GM21390 (cell line): ENCODE data around the gene ANKRD50.
A peak's percentile ranks its signal among the peaks of the same experiment; 100 is the strongest.

ENCODE experiments used
- ATAC-seq: cut with Tn5 transposase; IDR thresholded peaks from one replicate; pipeline ENCODE4 v1.9.1; 2021; ENCODE audit not compliant: unreplicated experiment

The ANKRD50 gene

GRCh38 chr4:124637321-124637720 is 75.2 kb downstream of the ANKRD50 start:
- ATAC-seq: no peak

DNA sequence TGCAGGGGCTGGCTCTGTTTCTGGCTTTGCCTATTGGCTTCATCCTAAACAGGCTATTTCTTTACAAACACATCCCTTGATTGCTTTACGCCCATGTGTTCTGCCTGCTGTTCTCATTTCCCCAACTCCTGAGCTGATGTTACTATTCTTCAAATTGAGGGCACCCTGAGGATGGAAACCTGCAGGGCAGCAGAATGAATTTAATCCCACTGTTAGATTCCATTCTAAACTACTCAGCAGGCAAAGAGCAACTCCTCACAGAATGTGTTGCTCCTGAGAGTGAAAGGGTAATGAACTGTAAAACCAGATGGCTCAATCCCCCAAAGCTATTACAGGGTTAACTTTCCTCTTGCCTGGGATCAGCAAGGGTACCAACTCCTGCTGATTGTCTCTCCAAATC is 75.7 kb downstream of the ANKRD50 start:
- no peak for ATAC-seq

DNA sequence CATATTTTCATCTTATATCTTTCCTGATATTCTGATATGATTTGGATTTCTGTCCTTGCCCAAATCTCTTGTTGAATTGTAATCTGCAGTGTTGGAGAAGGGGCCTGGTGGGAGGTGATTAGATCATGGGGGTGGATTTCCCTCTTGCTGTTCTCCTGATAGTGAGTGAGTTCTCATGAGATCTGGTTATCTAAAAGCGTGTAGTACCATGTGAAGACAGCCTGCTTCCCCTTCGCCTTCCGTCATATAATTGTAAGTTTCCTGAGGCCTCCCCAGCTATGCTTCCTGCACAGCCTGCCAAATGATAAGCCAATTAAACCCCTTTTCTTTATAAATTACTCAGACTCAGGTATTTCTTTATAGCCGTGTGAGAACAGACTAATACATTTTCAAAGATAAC is 77.2 kb downstream of the ANKRD50 start:
- ATAC-seq: no peak

DNA sequence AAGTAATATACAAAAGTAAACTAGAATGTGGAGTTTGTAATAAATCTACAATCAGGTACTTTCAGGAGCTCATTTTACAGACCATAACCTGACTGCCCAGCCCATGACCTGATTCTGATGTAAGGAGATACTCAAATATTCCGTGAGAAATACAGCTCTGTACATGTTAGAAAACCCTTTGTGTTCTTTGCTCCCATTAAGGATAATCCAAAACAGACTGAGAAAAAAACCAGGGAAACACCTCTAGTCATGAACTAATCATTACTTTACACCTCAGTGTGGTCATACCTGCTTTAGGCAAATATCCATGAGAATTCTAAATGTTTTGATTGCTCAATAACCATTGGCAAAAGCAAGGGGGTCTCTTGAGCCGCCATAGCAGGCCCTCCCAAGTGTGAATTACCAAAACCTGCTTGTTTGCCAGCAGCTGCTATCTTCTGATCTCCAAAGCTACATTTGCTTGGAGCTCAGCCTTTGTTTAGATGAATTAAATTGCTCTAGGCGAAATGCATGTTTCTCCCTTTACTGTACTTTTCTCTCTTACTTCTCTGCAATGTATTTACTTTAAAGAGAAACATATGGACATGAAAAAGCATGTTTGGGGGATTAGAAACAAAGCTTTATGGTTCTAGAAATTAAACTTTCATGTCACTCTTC is 79.1 kb downstream of the ANKRD50 start:
- ATAC-seq: no peak

DNA sequence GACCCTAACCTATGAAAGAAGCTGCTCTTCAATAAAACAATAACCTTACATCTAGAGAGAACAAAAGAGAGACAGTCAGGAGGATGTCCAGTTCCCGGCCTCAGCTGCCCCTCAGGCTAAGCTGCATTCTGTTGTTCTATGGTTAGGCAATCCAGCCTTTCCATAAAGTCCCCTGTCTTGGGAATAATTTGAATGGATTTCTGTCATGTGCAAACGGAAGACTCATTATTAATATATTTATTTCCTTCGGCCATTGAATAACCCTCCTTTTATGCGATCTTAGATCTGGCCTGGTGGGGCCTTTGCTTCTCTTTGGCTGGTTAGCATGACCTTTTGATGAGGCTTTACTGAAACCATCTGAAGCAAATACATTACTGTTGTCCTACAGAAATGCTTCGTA is 80.1 kb downstream of the ANKRD50 start:
- ATAC-seq: no peak

- ATAC-seq: peak; percentile 95
Measured at GRCh38 chr4:124631760-124632159, 80.8 kb downstream of the ANKRD50 start.

- no peak for ATAC-seq
Measured at GRCh38 chr4:124629681-124630080, 82.9 kb downstream of the ANKRD50 start.
